ENCODE measurements around the gene ACIN1. TPM values are rescaled to one million over a fixed set of nuclear protein-coding genes. Genes with fewer than 3 reads are reported as not detected.

Gene ACIN1
- total and polyA plus RNA-seq, 2 of the 13 experiments (the other 11 are each of a cell fraction or from before 2014, with no cell fraction given), result 165 to 183 TPM

DNA sequence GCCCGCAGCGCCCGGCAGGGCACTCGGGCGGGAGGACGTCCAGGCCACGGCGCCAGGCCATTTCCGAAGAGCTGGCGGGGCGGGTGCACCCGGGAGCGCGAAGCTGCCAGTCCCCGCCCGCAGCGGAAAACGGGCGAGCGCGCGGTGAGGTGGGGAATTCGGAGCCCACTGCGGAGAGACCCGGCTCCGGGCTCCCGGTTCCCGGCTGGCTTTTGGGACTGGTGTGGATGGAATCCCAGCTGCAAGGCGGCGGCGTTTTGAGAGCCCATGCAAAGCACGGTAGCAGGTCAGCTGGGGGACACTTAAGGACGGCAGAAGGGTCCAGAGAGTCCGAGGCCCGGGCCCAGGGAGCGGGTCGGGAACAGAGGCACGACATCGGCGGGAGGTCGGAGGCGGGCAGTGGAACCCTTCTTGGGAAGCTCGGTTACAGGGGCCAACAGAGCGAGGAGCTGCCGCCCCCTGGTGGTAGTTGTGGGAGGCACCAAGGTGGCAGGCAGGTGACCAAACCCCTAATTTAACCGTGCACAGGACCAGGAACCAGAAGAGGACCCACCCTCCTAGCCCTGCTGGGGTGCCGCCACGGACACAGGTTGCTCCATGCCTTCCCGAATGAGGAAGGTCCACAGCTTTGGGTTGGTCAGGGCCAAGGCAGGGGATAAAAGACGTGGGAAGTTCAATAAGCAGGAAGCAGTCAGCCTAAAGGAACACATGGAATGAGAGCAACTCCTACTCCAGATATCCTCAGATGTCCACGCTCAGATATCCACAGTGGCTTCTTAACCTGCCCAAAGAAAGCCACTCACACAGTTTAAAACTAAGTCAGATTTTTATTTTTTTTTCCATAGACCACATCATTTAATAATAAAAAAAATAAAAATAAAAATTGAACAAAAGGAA lies 36.9 kb downstream of the ACIN1 start (continued):
- peak; percentile 89 for TF ChIP-seq ZNF407 (CRISPR knock-in tag; IDR thresholded peaks at IDR 0.05; ENCODE audit: not compliant biosample characterization)
- TF ChIP-seq ARID4A (CRISPR knock-in tag; IDR thresholded peaks at IDR 0.05; ENCODE audit: borderline replicate concordance), result 0 out of 2 replicates have a peak, but pooled peaks have one; percentile 69
- TF ChIP-seq, protein P1, sequence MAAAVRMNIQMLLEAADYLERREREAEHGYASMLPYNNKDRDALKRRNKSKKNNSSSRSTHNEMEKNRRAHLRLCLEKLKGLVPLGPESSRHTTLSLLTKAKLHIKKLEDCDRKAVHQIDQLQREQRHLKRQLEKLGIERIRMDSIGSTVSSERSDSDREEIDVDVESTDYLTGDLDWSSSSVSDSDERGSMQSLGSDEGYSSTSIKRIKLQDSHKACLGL (CRISPR knock-in tag; IDR thresholded peaks at IDR 0.05), result peak; percentile 92
- TF ChIP-seq PLRG1 (conservative IDR thresholded peaks at IDR 0.05), result no peak
- TF ChIP-seq, protein P2, sequence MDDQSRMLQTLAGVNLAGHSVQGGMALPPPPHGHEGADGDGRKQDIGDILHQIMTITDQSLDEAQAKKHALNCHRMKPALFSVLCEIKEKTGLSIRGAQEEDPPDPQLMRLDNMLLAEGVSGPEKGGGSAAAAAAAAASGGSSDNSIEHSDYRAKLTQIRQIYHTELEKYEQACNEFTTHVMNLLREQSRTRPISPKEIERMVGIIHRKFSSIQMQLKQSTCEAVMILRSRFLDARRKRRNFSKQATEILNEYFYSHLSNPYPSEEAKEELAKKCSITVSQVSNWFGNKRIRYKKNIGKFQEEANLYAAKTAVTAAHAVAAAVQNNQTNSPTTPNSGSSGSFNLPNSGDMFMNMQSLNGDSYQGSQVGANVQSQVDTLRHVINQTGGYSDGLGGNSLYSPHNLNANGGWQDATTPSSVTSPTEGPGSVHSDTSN (CRISPR knock-in tag; IDR thresholded peaks at IDR 0.05; ENCODE audit: borderline replicate concordance), result no peak
- TF ChIP-seq ZNF326 (CRISPR knock-in tag; IDR thresholded peaks at IDR 0.05; ENCODE audit: borderline replicate concordance), result no peak
- TF ChIP-seq ZNF235 (CRISPR knock-in tag; IDR thresholded peaks at IDR 0.05; ENCODE audit: borderline replicate concordance), result peak; percentile 88
- TF ChIP-seq ZNF367 (CRISPR knock-in tag; IDR thresholded peaks at IDR 0.05; ENCODE audit: borderline replicate concordance), result 0 out of 2 replicates have a peak, but pooled peaks have one; percentile 58
- 0 out of 2 replicates have a peak, but pooled peaks have one; percentile 12 for TF ChIP-seq ZBTB3 (CRISPR knock-in tag; IDR thresholded peaks at IDR 0.05; ENCODE audit: borderline replicate concordance, low read depth)
- TF ChIP-seq ZNF446 (CRISPR knock-in tag; IDR thresholded peaks at IDR 0.05), result 0 out of 2 replicates have a peak, but pooled peaks have one; percentile 85
- TF ChIP-seq JUND (CRISPR knock-in tag; IDR thresholded peaks at IDR 0.05), result no peak

All from HepG2 (cell line).